Head of caudate nucleus (tissue), 42 donors: Measurements from ENCODE around the gene IL27RA.

Experiments
- DNase-seq, 42 donors: peaks; one replicate each; pipeline versions ENCODE4 v3.0.0 to v3.0.0-alpha.2; 2020 to 2021; ENCODE audit warnings: mixed read lengths in 7 of 42
- intact Hi-C: fragments of 100-400 bp; cut with DNase I; formaldehyde crosslinking; loops from one replicate; pipeline ENCODE4 v1.15.0; 2022

IL27RA gene

DNA sequence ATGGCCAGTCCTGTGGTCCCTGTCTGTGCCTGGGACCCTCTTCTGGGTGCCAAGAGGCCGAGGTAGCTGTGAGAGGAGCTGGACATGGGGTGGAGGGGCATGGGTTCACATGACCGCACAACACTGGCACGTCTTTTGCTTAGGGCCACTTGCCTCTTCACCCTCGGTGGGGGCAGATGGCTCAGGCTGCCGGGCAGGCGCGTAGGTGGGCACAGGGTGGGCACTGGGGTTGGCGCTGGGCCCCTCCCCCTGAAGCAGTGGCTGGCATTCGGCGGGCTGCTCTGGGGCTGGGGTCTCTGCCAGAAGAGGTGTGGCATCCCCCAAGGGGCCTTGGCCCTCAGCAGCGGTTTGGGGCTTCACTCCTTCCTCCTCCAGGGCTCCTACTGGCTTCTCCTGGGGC, 21.9 kb downstream of the IL27RA start:
- intact Hi-C loops: no loop called here
- DNase-seq: no peak

DNA sequence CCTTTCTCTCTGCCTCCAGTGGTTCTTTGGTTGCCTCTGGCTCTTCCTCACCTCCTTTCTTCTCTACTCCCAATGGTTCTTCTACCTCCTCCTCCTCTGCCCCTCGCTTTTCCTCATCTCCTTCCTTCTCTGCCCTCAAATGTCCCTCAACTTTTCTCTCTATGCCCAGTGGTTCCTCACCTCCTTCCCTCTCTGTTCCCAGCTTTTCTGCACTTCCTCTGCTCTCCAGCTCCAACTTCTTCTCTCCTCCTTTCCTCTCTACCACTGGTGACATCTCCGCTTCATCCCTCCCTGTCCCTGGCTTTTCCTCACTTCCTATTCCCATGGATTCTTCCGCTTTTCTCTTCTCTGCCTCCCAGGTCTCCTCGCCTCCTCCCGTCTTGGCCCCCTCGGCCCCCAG, 22.5 kb downstream of the IL27RA start:
- intact Hi-C loops: no loop called here
- no peak for DNase-seq

DNA sequence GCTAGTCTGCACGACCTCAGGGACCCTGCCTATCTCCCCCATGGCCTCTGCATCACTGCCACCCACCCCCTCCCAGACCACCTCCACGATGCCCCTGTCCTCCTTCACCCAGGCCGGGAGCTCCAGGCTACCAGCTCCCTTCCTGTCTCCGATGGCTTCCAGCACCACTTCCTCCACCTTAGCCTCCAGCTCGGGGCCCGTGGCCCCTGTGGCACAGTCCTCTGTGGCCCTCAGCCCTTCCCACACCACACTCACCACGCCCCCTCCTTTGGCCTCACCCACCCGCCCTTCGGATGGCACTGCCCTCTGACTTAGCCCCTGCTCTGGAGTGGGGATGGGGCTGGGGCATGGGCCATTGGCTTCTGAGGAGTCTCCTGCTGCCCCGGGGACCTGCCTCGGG, 23.2 kb downstream of the IL27RA start:
- DNase-seq: no peak
- intact Hi-C loops: no loop called here

GRCh38 chr19:14055396-14055795, 23.8 kb downstream of the IL27RA start:
- DNase-seq: no peak
- intact Hi-C loops: no loop called here

DNA sequence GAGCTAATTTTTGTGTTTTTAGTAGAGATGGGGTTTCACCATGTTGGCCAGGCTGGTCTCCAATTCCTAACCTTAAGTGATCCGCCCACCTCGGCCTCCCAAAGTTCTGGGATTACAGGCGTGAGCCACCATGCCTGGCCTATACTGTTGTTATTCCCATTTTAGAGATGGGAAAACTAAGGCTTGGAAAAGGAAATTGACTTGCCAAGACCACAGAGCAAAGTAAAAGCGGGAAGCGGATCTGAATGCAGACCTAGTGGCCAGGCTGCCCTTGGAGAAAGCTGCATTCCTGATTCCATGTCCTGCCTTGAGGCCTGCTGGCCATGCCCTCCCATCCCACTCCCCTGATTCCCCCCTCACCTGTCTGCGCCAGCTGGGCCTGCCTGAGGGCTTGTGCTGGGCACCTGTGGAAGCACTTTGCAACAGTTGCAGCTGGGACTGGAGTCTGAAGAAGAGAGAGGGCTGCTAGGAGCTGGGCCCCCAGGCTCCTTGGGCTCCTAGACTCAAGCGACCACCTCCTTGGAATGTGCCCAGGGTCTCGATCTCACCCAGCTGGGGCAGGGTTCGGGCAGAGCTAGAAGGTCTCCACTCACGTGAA, 24.6 kb downstream of the IL27RA start:
- no peak for DNase-seq
- intact Hi-C loops: no loop called here

- no peak for DNase-seq
- intact Hi-C loops: no loop called here
These were observed 25.3 kb downstream of the IL27RA start for GRCh38 chr19:14056741-14057356.

DNA sequence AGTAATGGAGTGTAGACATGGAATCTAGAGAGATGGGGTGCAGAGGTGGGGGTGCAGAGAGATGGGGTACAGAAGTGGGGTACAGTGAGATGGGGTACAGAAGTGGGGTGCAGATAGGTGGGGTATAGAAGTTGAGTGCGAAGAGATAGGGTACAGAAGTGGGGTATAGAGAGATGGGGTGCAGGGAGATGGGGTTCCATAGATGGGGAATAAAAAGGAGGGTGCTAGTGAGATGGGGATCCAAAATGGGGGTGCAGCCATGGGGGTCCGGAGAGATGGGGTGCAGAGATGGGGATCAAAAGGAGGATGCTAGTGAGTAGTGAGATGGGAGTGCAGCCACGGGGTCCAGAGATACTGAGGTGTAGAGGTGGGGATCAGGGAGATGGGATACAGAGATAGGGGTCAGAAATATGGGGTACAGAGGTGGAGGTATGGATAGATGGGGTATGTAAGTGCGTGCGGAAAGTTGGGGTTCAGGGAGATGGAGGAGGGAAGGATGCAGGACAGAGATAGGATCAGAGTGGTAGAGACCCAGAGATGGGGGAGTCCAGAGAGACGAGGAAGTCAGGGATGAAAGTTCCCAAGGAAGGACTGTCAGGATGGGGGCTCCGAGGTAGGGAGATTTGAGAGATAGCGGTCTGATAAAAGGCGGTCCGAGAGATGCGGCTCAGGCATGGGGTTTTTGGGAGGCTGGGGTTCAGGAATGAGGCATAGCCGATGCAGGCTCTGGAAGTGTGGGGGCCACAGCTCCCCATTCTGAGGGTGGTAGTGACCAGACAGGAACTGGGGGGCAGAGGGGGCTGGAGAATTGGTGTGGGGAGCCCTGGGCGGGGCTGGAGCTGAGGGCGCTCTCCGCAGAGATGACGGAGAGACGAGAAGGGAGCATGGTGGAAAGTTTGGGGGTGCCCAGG, 26.9 kb downstream of the IL27RA start:
- intact Hi-C loops: no loop called here
- DNase-seq: no peak

GRCh38 chr19:14059093-14059480, 27.5 kb downstream of the IL27RA start:
- DNase-seq: peak in 1 of 42 donors; percentile 40
- intact Hi-C loops: no loop called here

DNA sequence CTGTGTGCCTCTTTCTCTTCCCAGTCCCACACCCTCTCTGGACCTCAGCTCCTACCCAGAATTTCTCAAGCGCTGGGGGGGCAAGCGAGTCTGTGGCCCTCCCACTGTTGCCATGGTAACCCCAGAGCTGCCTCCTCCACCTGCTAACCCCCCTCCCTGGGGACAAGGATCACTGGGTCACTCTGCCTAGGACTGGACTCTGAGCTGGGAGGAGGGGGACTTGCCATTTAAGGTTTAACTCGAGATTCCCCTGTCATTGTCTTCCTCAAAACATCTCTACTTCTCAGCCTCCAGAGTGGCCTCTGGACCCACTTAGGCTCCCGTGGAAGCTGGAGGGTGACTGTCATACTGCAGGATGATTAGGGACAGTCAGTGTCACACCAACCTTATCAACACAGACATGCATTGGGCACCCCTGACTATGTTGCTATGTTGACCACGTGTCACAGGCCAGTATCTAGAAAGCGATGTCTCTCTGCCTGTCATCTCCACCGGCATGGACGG, 28.1 kb downstream of the IL27RA start:
- no peak for DNase-seq
- intact Hi-C loops: no loop called here

DNA sequence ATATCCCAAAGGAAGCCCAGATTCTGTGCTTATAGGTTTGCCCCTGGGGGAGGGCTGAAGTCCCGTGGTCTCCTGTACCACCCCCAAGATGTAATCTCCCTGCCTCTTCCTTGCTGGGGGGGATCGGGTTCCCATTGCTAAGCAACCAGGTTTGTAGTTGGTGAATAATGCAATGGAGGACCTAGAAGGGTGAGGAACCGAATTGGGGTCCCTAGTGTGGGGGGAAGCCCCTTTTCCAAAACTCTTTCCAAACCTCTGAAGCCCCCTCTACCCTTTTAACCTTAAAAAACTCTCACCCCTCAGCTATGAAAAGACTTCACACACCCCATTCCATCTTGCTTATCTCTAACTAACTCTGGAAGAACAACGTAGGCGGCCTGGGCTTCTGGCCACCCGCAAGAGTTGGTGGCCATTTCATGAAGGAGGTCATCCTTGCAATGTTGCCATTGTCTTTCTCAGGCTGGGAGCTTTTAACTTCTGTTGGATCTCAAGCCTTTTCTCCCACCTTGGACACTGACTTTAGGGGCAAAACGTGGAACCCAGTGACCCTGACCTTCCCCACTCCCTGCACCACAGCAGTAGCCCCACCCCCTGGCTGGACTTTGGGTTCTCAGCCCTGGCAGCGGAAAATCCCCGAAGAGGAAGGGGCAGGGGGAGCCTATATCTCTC, 29.7 kb downstream of the IL27RA start:
- intact Hi-C loops: no loop called here
- DNase-seq: no peak

GRCh38 chr19:14061751-14062557, 30.4 kb downstream of the IL27RA start, which contains the start of gene PALM3:
TSS of gene PALM3 (minus strand) at chr19:14062076. CDS start at chr19:14061980, 96 bp downstream.
- DNase-seq: no peak
- intact Hi-C loops: no loop called here

GRCh38 chr19:14062558-14062855, 30.9 kb downstream of the IL27RA start:
- intact Hi-C loops: no loop called here
- no peak for DNase-seq

DNA sequence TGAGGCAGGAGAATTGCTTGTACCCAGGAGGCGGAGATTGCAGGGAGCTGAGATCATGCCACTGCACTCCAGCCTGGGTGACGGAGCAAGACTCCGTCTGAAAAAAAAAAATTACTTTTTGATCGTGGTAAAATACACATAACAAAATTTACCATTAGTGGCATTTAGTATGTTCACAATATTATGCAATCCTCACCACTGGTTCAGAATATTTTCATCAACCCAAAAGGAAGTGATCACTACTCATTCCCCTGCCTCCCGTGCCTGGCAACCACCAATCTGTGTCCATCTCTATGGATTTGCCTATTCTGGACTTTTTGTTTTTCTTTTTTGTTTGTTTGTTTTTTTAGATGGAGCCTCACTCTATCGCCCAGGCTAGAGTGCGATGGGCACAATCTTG, 31.5 kb downstream of the IL27RA start:
- DNase-seq: no peak
- intact Hi-C loops: no loop called here

- intact Hi-C loops: no loop called here
- no peak for DNase-seq
These were observed 34.6 kb downstream of the IL27RA start for GRCh38 chr19:14066134-14066533.

DNA sequence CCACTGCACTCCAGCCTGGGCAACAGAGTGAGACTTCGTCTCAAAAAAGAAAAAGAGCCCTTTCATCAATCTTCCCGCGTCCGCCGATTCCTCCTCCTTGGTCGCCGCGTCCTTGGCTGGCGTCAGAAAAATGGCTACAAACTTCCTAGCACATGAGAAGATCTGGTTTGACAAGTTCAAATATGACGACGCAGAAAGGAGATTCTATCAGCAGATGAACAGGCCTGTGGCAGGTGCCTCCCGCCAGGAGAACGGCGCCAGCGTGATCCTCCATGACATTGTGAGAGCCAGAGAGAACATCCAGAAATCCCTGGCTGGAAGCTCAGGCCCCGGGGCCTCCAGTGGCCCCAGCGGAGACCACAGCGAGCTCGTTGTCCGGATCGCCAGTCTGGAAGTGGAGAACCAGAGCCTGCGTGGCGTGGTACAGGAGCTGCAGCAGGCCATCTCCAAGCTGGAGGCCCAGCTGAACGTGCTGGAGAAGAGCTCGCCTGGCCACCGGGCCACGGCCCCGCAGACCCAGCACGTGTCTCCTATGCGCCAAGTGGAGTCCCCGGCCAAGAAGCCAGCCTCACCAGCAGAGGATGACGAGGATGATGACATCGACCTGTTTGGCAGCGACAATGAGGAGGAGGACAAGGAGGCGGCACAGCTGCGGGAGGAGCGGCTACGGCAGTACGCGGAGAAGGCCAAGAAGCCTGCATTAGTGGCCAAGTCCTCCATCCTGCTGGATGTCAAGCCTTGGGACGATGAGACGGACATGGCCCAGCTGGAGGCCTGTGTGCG, 38.9 kb downstream of the IL27RA start:
- intact Hi-C loops: loop anchor here (5.0 to 10.0 kb wide), 2 partner anchors 66 to 188 kb away; partner anchors contain the start of gene RFX1
- no peak for DNase-seq

GRCh38 chr19:14072535-14073260, 41.1 kb downstream of the IL27RA start, which contains the start of gene MISP3:
TSS of gene MISP3 (plus strand) at chr19:14072786. CDS start at chr19:14073310, 524 bp downstream.
- intact Hi-C loops: loop anchor here (5.0 to 10.0 kb wide), 2 partner anchors 68 to 190 kb away; partner anchors contain the start of gene RFX1
- DNase-seq: peak in 16 of 42 donors; percentile 6 to 47 (median 29)
